Limb (tissue), 2 donors: ENCODE measurements around the gene KCP.
A peak's percentile ranks its signal among the peaks of the same experiment; 100 is the strongest.

Source experiments
- DNase-seq, 2 donors: peaks; one replicate each; pipeline ENCODE4 v3.0.0-alpha.2; 2016; ENCODE audit errors: extremely low spot score in 2 of 2

KCP gene

DNA sequence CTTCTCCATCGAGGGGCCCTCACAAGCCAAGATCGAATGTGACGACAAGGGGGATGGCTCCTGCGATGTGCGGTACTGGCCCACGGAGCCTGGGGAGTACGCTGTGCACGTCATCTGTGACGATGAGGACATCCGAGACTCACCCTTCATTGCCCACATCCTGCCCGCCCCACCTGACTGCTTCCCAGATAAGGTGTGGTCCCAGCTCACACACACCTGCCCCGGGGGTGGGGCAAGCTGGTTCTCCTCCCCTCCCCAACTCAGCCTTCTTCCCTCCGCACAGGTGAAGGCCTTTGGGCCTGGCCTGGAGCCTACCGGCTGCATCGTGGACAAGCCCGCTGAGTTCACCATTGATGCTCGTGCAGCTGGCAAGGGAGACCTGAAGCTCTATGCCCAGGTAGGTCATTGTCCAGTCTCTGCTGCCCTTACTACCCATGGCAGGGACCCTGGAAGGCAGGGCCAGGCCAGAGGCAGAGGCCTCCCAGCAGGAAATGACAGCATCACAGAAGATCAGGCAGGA is 69.3 kb downstream of the KCP start:
- no peak for DNase-seq

DNA sequence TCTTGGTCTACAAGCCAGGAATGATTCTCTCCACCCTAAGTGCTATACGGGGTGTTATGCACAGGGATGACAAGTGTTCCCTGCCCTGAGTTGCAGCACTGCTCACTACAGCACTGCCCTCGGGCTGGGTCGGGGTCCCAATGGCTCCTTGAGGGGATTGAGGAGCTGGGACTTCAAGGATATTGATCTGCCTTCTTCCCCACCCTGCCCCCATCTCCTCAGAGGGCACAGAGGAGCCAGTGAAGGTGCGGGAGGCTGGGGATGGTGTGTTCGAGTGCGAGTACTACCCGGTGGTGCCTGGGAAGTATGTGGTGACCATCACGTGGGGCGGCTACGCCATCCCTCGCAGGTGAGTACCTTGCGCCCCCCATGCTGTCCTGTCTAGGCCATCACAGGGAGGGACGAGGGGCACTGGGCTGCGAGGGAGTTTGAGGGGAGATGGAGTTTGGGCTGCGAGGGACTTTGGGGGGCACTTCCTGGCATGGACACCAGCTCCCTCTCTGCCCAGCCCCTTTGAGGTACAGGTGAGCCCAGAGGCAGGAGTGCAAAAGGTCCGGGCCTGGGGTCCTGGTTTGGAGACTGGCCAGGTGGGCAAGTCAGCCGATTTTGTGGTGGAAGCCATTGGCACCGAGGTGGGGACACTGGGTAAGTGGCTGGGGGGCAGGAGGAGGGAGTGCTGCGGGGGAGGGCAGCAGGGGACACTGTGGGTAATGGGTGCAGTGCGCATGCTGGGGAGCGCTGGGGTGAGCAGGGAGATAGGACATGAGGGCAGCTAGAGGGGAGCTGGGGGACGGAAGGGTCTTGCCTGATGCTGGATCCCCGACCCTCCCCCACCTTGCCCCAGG is 70.0 kb downstream of the KCP start:
- no peak for DNase-seq

DNA sequence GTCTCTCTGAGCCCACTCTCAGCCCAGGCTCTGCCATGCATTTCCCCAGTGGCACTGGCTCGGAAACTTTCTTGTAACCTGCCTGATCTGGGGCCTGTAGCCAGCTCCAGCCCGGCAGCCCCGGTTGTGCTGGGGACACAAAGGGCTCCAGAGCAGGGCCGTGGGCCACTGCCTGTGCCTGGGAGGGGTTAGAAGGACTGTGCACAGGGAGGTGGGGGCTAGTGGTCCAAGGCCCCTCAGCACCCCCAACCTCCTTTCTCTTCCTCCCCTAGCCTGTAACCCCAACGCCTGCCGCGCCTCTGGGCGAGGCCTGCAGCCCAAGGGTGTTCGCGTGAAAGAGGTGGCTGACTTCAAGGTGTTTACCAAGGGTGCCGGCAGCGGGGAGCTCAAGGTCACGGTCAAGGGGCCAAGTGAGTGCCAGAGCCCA is 70.7 kb downstream of the KCP start:
- DNase-seq: no peak

GRCh38 chr7:128838981-128839731 is 71.4 kb downstream of the KCP start:
- no peak for DNase-seq

GRCh38 chr7:128838109-128838779 is 72.3 kb downstream of the KCP start:
- no peak for DNase-seq

- DNase-seq: no peak
Measured at GRCh38 chr7:128837521-128837921, 73.0 kb downstream of the KCP start.

DNA sequence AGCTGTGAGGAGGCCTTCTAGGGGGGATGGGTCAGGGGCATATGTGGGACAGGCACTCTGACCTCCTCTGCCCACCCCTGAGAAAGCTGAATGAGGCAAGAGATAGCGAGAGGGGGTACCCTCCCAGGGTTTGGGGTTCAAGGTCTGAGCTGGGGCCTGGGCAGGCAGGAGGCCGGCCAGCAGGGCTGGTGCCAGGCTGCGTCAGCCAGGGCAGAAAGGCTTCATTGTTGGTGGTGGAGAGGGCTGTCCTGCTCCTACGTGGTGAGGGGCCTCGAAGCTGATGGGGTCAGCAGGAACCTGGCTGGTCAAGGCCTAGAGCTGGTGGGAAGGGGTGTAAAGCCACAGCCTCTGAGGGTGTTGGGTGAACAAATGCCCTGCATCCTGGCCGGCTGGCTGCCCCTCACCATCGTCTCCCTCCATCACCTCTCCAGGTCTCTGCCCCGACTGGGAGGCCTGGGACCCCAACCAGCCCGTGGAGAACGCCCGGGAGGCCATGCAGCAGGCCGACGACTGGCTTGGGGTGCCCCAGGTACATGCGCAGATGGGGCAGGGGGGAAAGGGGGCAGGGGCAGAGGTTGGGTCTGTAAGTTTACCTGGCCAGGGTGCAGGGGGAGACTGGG is 73.7 kb downstream of the KCP start:
- DNase-seq: no peak

GRCh38 chr7:128835790-128836641 is 74.5 kb downstream of the KCP start:
- peak; percentile 51 to 72 for DNase-seq

DNA sequence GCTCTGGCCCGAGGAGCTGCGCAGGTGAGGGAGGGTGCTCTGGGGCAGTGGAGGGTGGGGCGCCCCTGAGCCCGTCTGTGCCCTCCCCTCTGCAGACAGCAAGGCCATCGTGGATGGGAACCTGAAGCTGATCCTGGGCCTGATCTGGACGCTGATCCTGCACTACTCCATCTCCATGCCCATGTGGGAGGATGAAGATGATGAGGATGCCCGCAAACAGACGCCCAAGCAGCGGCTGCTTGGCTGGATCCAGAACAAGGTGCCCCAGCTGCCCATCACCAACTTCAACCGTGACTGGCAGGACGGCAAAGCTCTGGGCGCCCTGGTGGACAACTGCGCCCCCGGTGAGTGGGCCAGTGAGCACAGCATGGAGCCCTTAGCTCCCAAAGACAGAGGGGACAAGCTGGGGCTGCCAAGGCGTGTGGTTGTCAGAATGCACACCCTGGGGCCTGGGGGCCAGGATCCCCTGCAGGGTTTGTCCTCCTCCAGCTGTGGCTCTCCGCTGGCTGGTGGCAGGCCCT is 75.2 kb downstream of the KCP start:
- DNase-seq: no peak

DNA sequence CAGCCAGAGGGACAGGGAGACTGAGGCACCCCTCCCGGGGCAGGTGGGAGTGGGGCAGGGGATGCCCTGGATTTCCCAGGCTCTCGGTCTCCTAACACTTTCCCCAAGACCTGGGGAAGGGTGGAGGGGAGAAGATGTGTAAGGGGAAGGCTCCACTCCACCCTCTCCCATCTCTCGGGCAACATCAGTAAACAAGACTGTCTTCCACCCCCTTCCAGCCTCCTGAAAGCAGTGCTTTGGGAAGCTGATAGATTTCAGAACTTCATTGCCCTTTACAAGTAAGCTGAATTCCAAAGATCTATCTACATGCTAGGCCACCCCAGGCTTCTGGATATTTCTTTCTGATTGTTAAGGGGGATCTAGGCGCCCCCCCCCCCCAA is 76.6 kb downstream of the KCP start:
- peak in 1 of 2 donors; percentile 58 for DNase-seq

- DNase-seq: peak; percentile 87 to 95
Measured at GRCh38 chr7:128833148-128833945, 77.2 kb downstream of the KCP start.

DNA sequence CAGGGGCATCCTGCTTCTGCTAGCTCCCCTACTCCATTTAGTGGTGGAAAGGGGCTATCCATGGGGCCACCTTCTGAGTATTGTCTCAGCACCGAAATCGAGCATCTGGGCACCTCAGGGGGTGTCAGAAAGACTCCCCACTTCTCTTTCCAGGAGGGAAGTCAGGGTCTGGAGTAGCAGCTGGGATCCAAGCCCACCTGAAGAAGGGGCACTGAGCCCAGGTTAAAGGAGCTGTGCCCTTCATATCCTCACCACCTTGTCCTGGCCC is 77.7 kb downstream of the KCP start:
- DNase-seq: no peak

- peak; percentile 89 for DNase-seq
Measured at GRCh38 chr7:128831994-128832879, 78.3 kb downstream of the KCP start.

GRCh38 chr7:128831178-128831993 is 79.1 kb downstream of the KCP start:
- DNase-seq: peak; percentile 86 to 91

DNA sequence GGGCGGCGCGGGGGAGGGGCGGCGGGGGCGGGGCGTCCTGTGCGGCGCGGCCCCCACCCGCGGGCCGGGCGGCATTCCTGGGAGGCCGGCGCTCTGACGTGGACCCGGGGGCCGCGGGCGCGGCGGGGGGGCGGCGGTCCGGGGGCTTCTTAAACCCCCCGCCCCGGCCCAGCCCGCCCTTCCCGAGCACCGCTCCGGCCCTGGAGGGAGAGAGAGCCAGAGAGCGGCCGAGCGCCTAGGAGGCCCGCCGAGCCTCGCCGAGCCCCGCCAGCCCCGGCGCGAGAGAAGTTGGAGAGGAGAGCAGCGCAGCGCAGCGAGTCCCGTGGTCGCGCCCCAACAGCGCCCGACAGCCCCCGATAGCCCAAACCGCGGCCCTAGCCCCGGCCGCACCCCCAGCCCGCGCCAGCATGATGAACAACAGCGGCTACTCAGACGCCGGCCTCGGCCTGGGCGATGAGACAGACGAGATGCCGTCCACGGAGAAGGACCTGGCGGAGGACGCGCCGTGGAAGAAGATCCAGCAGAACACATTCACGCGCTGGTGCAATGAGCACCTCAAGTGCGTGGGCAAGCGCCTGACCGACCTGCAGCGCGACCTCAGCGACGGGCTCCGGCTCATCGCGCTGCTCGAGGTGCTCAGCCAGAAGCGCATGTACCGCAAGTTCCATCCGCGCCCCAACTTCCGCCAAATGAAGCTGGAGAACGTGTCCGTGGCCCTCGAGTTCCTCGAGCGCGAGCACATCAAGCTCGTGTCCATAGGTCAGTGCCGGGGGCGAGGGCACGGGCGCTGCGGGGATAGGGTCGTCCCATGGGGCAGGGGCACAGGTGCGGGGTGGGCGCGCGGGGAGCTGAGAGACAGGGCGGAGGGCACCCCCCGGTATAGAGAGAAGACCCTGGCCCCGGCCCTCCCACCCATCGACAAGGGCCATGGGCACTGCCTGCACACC is 80.0 kb downstream of the KCP start, which contains the start of gene FLNC:
Gene FLNC, plus strand, starts transcription at position 176 of the 947 bp plus-strand sequence. Its CDS starts 232 bp downstream, at position 408.
- DNase-seq: peak; percentile 68 to 83

DNA sequence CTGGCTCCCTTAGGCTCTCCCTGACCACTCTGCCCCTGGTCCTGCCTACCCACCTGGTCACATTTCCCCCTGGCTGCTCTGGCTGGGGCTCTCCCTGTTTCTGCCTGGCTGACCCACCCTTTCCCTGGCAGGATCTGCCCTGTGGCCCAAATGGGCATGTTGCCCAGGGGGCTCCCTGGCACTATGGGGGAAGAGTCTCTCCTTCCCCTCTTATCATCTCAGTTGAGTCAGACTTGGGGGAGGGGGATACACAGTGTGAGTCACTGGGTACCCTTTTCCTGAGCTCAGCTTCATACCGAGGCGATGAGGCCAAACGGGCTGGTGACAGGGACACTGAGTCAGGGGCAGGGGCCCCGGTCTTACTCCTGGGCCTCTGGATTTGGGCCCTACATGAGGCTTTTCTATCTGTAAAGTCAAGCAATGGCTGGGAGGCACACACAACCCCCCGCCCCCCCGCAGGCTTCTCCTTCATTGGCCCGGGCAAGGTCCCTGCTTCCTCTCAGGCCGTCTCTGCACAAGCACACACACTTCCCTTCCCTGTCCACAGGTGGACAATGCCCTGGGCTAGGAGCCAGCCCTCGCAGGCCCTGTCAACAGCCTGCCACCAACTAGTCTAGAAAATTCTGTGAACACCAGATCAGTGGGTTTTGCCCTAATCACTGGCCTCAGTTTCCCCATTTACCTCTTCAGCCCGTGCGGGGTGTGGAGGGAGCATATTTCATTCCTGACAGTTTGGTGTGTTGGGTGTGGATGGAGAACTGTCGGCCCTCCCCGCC is 80.9 kb downstream of the KCP start:
- DNase-seq: peak in 1 of 2 donors; percentile 56
